Stimulated activated CD4-positive, alpha-beta T cell treated with anti-CD3 and anti-CD28 coated beads, Interleukin-15, amount 100 ng/mL, for 24 hours (primary cell): ENCODE results near the gene SLC28A1.

ENCODE experiments used
- DNase-seq: peaks from one replicate; pipeline ENCODE4 v3.0.0-alpha.2; 2020

SLC28A1 gene

DNA sequence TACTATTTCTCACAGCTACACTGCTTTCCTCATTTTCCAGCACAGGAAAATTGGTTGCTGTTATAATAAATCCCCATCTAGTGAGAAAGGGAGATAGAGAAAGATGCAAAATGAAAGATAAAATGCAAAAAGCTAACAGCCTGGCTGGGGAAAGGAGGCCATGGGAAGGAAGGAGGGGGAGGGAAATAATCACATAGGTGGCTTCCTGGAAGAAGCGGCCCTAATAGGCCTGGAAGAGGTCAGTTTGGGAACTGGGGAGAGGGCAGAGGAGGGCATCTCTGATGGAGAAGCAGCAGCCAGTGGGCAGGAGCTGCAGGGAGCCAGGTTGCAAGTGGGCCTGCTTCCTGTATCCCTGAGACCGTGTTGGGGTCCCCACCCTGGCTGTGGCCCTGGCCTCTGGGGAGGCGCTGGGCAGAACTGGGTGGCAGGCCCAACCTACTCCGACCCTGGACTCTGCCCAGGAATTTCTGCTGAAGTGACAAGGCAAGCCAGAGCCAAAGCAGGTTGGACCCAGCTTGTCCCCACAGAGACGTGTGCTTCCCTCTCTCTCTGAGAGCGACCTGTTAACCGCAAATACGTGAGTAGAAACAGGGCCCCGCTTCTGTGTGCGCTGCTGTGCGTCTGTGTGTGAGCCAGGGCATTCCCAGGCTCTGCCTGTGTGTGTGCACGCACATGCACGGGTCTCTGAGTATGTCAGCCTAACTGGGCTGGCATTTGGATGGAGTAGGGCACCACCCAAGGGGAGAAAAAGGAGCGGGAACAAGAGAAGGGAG is 1.9 kb downstream of the SLC28A1 start:
- no peak for DNase-seq

GRCh38 chr15:84886984-84887299 is 2.5 kb downstream of the SLC28A1 start:
- no peak for DNase-seq

GRCh38 chr15:84887938-84888337 is 3.5 kb downstream of the SLC28A1 start:
- DNase-seq, result no peak

DNA sequence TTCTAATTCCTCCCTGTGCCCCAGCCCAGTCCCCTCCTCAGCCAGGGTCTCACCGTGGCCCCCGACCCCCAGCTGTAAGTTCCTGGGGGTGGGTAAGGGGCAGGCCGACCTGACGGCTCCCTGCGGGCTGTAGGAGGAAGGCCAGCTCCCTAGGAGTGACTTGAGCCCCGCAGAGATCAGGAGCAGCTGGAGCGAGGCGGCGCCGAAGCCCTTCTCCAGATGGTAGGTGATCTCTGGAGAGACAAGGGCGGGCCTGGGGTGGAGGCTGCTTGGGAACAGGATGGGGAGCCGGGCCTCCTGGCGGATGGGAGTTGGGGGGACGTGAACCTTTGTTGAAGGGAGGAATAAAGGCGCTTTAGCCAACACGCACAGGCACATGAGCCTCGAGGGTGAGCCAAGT is 4.2 kb downstream of the SLC28A1 start:
- no peak for DNase-seq

- DNase-seq, result no peak
These were observed 5.0 kb downstream of the SLC28A1 start for GRCh38 chr15:84889313-84889990.

- no peak for DNase-seq
These were observed 5.7 kb downstream of the SLC28A1 start for GRCh38 chr15:84889991-84890669.

DNA sequence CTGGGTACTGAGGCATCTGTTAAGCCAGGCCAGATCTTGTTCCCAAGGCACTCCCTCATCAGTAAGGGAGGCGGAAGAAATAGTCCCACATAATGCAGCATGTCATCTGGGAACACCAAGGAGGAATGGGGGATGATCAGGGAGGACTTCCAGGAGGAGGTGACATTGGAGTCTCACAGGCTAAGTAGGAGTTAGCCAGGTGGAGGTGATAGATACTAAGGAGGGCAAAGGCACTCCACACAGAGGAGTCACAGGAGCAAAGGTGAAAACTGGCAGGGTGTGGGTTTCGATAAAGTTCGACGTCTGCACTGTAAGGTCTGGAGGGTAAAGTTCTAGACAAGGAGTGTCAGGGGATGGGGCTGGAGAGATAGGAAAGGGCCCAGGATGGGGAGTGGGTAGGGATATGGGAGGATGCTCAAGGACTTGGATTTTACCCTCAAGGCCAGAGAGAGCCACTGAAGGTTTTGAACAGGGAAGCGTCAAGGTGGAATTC is 6.3 kb downstream of the SLC28A1 start:
- DNase-seq, result no peak

- no peak for DNase-seq
These were observed 6.9 kb downstream of the SLC28A1 start for GRCh38 chr15:84891339-84891738.

DNA sequence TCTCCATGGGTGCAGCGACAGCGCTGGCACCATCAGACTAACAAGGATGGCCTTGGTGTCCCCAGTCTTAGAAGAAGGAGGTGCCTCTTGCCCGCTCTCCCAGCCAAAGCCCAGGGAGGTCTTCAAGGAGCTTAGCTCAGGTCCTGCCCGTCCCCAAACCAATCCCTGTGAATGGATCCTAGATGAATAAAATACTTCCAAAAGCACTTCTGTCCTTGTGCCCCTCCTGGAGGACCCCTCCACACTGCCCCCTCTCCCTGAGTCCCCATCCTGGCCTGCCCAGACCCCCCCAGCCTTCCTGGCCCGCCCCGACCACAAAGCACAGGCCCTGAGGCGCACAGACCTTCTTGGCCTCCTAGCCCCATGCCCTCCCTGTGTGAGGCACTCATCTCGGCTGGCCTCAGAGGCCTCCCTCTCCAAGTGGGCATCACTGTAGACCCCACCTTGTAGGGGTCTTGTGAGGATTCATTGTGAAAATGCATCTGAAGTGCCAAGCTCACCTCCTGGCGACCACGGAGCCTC is 8.4 kb downstream of the SLC28A1 start:
- DNase-seq, result no peak

GRCh38 chr15:84893607-84894006 is 9.1 kb downstream of the SLC28A1 start:
- DNase-seq, result no peak

GRCh38 chr15:84894736-84895425 is 10.4 kb downstream of the SLC28A1 start:
- DNase-seq, result no peak

DNA sequence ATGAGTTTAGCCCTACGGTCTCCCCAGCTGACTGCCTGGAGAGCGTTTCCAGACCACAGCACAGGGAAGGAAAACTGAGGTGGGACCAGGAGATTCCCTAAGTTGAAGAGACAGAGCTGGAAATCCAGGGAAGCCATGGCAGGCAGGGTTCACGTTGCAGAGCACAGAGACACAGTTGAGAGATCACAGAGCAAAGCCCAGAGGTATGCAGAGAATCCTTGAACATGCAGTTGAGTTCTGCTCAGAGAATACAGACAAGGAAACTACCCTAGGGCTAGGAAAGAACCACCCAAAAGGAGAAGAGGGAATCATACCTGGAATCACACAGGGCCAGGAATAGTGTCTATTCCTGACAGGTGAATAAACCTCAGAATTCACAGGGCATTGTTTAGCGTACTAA is 14.3 kb downstream of the SLC28A1 start:
- no peak for DNase-seq

GRCh38 chr15:84899750-84900149 is 15.3 kb downstream of the SLC28A1 start:
- no peak for DNase-seq

DNA sequence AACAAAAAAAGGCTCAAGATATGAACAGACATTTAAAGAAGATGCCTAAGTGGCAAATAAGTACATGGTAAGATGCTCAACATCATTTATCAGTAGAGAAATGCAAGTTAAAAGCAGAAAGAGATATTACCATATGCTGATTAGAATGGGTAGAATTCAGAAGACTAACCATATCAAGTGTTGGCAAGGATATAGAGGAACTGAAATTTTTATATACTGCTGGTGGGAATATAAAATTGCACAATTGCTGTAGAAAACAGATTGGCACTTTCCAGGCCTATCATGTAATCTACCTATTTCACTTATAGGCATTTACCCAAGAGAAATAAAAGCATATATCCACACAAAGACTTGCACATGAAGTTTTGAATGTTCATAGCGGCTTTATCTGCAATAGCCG is 17.1 kb downstream of the SLC28A1 start:
- DNase-seq, result no peak

GRCh38 chr15:84903751-84904150 is 19.3 kb downstream of the SLC28A1 start:
- DNase-seq, result no peak

DNA sequence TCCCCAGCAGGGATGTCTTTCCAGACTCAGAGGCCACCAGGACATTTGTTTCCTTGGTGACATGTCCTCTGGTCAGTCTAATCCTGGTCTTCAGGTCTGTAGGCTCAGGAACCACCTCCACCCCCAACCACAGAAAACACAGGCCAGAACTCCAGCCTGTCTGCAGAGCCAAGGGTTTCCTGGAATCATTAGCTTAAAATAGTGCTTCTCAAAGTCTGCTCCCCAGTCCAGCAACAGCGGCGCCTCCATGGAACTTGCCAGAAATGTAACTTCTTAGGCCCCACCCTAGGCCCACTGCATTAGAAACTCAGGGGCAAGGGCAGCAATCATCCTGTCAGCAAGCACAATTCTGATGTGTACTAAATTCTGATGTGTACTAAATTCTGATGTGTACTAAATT is 20.0 kb downstream of the SLC28A1 start:
- no peak for DNase-seq

- DNase-seq, result no peak
These were observed 20.8 kb downstream of the SLC28A1 start for GRCh38 chr15:84905016-84905916.

GRCh38 chr15:84907731-84908130 is 23.3 kb downstream of the SLC28A1 start:
- DNase-seq, result no peak

DNA sequence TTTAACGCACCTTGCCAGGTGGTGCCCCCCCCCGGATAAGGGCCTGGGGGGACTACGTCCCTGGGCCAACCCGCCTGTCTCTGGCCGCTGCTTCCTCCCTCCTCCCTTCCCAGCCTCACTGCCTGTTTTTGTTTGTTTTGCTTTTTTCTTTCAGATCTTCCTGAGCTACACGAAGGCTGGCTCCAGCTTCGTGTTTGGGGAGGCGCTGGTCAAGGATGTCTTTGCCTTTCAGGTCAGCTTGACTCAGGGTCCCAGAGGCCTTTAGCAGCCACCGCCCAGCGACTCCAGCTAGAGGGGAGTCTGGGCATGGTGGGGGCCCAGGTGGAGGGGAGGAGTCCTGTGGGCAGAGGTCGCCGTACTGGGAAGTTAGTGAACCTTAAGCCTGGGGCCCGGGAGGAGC is 24.1 kb downstream of the SLC28A1 start:
- no peak for DNase-seq

DNA sequence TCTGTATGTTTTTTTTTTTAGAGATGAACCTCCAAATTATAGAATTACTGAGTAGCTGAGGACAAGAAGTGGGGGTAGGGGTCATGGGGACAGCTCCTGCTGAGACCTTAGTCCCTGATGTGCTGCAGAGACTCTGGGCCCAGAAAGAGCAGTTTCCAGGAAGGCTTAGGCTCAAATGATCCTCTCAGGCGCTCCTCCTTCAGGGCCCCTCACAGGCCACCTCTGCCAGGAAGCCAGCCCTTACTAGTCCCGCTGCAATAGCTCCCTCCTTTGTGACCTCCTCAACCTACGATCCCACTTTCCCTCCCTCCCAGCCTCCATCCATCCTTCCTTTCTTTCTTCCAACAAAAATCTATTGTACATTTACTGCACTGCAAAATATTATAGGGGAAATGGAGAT is 24.6 kb downstream of the SLC28A1 start:
- no peak for DNase-seq

DNA sequence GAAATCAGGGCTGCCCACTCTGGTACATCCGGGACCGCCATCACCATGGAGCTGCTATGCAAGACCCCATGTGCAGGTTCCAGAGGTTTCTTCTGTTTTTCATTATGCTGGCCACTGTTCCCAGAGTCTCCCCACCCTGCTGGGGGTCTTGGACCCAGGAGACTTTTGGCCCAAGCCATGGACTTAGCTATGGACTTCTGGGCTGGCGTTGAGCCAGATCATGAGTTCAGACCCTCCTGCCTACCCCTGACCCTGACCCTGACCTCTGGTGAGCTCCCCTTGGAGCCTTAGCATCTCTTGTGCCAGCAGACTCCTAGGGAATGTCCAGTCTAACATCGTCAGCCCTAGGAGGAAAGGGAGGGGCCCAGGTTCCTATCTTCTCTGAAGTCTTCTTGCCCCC is 25.3 kb downstream of the SLC28A1 start:
- no peak for DNase-seq
